NCI-H510A treated with DMSO at 0.1 percent for 48 hours (cell line): ENCODE results near the gene TTYH3.

Experiments
- DNase-seq: peaks from one replicate; lab custom pipeline; 2025; lab: John Stamatoyannopoulos, UW

TTYH3 gene

DNA sequence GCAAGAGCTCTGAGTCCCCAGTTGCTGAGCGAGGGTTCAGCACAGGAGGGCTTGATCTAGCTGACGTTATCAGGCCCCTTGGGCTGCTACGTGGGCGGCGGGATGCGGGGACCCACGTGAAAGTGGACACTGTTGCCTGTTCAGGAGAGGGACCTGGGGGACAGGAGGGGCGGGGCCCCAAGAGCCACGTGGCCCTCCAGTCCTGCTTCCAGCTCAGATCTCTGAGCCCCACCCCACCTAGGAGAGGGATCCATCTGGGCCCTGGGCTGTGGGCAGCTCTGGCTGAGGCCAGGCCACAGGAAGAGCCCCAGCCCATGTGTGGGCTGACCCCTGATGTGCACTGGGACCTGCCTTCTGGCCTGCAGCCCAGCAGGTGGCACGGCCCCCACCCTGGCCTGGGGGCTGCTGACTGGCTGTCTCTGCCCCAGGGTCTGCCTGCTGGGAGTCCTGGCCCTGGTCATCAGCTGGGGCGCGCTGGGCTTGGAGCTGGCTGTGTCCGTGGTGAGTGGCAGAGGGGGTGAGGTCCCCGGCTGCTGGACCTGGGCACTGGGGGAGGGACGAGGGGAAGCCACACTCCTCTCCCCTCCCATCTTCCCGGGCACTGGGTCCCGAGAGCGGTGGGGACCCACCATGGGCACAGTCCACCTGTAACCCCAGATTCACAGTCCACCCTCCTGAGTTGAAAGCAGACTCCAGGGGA, 17.5 kb downstream of the TTYH3 start:
- no peak for DNase-seq

DNA sequence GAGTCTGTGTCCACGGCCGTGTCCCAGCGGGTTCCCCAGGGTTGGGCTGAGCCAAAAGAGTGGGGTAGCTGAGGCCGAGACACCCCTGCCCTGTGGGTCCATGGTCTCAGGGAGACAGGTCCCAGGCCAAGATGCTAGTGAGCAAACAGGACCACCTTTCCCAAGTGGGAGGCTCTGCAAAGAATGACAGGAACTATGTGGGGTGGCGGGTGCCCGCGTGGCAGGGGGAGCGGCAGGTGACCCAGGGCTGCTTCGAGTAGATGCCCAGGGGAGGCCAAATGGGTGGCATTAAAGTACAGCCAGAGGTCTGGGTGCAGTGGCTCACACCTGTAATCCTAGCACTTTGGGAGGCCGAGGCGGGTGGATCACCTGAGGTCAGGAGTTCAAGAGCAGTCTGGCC, 18.2 kb downstream of the TTYH3 start:
- DNase-seq: no peak

DNA sequence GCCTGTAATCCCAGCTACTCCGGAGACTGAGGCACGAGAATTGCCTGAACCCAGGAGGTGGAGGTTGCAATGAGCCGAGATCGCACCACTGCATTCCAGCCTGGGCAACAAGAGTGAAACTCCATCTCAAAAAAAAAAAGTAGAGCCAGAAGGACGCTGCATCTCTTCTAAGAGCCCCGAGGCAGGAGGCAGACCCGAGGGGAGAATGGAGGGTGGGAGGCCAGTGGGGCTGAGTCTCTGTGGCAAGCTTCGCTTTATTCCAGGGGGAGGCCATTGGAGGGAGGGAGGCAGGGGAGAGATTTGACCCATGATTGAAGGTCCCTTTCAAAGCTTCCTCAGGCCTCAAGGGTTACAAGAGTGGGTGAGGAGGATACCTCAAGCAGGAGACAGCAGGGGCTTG, 18.7 kb downstream of the TTYH3 start:
- DNase-seq: no peak

DNA sequence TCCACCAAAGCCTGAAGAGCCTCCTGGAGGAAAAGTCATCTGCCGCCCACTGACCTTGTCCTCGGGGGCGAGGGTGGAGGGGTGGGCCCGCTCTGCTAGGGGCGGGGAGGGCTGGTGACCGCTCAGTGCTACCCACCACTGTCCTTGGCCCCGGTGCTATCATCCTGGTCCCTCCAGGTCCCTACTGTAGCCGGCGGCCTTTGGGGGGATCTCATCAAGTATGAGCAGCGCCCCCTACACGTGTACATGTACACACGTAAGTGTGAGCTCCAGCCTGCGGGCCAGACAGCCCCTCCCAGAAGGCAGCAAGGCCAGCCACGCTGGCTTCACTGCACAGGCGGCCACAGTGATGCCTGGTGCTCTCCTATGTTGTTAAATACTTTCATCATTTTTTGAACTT, 19.6 kb downstream of the TTYH3 start:
- DNase-seq: no peak

DNA sequence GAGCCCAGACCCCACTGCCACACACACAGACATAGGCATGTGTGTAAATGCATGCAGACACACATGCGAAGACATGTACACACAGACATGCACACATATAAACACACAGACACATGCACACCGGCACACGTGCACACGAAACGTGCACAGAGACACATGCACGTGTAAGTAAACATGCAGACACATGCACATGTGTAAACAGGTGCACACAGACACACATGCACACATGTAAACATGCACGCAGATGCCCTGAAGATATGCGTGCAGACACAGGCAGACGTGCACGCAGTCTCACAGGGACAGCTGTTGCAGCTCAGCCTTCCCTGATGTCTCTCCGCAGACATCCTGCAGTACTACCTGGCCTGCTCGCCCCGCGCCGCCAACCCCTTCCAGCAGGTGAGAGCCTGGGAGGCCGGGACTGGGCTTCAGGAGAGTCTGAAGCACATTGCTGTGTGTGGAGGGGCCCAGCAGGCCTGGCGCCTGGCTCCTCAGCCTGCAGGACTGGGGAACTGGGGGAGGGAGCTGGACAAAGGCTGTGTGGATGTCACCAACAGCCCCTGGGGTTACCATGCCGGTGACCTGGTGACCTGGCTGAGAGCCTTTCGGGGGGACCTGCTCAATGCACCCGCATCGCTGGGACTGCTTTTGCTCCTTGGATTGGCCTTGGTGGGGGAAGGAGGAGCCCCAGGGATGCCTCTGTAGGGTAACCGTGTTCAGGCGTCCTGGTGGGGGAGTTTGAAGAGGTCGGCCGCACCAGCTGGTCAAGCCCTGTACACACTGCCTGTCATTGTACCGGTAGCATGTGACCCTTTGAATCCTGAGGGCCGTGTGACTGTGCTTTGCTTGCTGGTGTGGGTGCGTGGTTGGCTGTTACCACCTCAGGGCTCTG, 20.3 kb downstream of the TTYH3 start:
- DNase-seq: no peak

DNA sequence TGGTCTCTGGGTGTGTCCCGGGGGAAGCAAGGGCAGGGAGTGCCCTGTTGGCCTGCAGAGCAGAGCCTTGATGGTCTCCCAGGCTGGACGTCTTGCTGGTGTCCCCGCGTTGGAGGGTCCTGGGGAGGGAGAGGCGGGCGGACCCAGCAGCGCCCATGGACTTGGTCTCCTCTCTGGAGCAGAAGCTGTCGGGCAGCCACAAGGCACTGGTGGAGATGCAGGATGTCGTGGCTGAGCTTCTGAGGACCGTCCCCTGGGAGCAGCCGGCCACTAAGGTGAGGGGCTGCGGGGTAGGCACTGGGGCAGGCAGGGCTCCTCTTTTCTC, 20.9 kb downstream of the TTYH3 start:
- DNase-seq: no peak

DNA sequence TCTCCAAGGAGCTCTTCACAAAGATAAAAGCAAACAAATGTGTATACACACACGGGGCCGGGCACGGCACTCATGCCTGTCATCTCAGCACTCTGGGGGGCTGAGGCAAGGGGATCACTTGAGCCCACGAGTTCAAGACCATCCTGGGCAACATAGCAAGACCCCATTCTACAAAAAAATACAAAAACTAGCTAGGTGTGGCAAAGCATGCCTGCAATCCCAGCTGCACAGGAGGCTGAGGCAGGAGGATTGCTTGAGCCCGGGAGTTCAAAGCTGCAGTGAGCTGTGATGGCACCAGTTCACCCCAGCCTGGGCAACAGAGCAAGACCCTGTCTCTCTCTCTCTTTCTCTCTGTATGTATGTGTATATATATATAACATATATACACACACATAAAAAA, 22.3 kb downstream of the TTYH3 start:
- no peak for DNase-seq

DNA sequence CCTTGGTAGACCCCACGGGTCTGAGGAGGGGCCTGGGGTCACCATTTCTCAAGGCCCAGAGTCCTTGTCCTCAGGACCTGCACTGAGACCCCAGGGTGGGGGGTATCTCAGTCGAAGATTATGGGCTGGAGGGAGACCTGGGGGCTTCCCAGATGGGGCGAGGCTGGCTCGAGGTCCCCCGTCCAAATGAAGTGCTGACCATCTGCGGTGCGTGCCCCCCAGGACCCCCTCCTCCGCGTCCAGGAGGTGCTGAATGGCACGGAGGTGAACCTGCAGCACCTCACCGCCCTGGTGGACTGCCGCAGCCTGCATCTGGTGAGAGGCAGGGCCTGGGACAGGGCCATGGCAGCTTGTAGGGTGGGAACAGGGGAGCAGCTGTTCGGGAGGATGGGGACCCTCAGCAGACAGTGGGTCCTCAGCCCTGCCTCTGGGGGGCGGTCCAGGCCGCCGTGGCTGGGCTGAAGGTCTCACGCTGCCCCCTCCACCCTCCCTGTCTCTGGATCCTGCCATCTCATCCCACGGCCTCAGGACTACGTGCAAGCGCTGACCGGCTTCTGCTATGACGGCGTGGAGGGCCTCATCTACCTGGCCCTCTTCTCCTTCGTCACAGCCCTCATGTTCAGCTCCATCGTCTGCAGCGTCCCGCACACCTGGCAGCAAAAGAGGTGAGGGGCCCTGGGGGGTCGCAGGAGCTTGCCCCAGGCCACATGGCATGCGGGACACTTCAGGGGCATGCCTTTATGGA, 24.3 kb downstream of the TTYH3 start:
- no peak for DNase-seq

DNA sequence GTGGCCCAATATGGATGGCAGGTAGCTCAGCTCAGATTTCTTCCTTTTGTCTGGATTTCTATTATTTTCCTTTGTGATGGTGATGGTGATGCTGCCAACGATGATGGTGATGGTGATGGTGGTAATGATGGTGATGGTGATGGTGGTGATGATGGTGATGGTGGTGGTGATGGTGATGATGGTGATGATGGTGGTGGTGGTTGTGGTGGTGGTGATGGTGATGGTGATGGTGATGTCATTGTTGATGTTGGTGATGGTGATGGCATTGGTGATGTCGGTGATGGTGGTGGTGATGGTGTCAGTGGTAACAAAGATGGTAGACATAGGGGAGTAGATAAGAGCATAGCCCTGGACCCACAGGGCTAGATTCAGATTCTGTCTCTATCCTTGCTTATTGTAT, 25.4 kb downstream of the TTYH3 start:
- DNase-seq: no peak

DNA sequence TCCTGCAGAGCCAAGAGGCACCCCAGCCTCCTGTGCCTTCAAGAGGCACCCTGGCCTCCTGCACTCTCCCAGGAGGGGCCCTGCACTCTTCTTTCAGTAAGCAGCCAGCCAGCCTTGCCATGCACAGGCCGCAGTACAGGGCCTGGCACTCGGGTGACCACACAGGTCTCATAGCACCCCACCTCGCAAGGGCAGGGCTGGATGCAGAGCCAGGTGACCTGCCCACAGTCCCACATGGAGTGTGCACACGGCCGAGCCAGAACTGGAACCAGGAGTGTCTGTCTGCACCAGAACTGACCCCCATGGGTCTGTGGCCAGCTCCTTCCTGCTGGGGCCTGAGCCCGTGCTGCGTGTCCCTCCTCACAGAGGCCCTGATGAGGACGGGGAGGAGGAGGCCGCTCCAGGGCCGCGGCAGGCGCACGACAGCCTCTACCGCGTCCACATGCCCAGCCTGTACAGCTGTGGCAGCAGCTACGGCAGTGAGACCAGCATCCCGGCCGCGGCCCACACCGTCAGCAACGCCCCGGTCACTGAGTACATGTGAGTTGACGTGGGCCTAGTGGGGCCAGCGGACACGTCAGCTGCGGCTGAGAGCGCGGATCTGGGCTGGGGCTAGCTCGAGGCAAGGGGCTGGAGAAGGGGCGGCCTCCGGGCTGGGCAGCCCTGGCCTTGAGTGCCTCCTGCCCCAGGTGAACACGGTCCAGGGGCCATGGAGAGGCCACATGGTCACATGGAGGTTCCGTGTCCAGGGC, 26.3 kb downstream of the TTYH3 start:
- DNase-seq: no peak

DNA sequence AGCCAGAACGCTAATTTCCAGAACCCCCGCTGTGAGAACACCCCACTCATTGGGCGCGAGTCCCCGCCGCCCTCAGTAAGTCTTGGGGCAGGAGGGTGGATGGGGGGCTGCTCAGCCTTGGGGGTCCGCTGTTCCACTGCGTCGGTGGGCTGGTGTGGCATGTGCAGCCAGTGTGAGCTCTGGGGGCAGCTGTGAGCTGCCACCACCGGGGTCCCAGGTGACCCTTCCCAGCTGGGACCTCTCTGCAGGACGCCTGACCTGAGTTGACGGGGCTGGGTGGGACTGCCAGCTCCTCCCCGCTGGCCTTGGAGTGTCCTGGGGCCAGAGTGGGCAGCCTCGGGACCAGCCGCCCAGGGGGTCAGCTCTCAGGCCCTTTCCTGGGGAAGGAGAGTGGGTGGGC, 27.2 kb downstream of the TTYH3 start:
- no peak for DNase-seq

DNA sequence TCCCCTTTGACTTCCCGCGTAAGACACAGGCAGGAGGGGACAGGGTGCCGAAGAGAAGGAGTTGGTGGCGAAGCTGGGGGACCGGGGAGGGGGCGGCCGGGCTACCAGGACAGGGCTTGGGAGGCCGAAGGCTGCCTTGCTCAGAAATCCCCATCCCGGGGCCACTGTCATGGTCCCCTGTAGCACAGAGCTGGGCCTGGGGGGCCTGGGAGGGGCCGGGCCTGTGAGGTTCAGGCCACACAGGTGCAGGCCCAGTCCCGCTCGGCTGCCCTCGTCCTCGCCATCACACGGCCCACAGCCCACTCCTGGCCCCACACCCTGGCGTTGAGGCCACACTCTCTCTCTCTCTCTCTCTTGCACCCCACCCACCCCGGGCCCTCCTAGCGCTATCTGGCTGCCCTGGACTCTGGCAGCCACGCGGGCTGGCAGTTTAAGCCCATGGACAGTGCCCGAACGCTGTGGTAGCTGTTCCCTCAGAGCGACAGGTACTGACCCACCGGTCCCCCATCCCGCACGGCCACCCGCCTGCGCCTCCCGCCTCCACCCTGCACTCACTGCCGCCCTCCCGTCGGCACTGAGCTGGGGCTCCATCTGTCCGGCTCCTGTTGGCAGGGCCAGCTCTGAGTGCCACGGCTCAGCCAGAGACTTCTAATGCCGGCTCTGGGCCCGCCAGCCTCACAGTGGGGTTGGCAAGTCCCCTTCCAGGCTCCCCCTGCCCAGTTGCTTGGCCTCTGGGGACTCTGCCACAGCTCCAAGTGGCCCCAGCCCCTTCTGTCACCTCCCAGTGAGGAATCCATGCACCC, 28.0 kb downstream of the TTYH3 start:
- no peak for DNase-seq

DNA sequence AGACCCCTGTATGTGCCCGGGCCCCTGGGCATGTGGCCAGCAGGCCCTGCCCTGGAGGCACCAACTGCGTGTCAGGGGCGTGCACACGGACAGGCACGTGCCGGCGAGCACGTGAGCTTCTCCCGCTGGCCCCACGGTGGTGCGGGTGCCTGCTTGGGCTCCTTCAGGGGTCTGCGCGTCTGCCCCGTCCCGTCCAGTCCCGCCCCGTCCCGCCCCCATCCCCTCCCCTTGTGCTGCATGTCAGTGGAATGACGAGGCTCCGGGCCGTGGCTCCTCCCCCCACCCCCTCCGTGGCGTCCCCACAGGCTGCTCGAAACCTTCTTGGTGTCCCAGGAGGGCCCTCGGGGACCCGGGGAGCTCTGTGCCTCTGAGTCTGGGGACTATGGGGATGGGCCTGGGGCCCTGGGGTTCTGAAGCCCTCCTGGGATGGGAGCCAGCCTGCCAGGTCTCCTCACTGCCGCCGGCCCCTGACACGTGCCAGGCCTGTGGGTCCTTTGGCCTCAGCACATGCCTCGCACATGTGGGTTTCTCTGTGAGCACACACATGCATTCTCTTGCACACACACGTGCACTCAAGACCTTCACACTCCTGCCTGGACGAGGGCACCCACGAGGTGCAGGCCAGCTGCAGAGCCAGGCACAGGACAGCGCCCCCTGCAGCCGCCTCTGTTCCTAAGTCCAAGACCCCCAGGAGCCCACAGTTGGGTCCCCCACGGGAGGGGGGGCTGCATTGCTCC, 28.7 kb downstream of the TTYH3 start:
- DNase-seq: no peak

DNA sequence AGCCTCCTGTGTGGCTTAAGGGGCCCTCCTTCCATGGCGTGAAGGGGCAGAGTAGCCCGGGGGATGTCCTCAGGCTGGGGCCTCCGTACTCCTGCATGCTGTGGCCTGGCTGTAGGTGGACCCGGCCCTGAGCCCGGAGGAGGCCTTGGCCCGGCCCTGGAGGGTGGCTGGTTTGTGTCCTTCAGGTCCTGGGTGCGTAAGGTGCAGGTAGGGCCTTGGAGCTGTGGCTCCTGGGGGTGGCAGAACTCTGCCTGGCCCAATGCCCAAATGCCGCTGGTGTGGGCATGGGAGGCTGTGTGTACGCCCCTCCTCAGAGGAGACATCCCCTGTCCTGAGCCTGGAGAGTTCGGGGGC, 29.3 kb downstream of the TTYH3 start:
- no peak for DNase-seq

DNA sequence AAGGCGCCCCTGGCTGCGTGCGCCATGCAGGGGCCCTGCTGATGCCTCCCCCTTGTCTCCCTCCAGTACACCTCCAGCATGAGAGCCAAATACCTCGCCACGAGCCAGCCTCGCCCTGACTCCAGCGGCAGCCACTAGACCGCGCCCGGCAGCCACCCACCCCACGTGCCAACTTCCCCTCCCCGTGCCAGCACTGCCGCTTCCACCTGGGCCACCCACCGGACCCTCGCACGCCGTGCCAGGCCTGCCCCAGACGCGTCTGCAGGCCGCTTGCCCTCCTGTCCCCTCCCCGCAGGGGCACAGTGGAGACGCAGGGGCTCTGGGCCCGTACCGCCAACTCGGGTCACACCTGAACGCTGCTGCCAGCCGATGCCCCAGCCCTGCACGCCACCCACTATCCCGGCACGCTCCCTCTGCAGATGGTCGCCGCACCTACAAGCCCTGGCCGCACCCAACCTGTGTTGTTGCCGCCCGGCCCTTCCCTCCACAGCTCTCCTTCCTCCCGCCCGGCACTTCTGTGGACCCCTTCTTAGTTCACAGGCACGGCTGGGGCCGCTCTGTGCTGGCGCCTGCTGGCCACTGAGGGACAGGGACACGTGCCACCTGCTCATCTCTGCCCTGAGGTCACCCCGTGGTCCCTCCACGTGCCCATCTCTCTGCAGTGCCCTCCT, 30.0 kb downstream of the TTYH3 start:
- DNase-seq: no peak

DNA sequence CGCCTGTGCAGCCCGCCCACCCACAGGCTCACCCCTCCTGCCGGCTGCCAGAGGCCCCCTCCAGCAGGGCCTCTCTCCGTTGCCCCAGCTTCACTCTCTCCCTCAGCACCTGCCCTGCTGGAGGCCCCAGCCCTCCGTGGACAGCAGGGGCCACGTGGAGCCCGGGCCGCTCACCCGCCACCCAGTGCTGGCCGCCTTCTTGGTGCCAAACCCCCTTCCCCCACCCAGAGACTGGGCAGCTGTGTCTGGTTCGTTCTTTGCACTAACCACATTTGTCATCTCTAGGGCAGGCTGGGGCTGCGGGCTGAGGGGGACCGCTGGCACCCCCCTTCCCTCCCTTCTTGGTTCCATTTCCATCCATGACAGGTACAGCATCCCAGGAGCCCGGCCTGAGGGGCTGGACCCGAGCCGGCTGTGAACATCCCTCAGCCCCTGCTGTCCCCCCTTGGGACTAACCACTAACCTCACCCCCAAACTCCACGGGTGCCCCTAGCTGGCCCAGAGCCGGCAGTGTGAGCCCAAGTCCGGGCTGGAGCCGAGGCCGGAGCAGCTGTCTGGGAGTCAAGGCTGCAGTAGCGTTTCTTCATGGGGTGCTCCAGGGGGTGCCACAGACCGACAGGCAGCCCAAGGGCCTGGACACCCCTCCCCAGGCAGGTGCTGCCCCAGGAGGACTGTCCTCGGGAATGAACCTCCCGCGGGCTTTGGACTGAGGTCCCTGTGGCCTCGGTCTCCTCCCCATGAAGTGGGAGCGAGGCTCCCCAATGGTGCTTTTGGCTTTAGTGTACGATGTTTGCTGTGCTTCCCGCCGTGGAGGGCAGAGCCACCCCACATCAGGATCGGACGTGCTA, 30.7 kb downstream of the TTYH3 start:
- DNase-seq: no peak

DNA sequence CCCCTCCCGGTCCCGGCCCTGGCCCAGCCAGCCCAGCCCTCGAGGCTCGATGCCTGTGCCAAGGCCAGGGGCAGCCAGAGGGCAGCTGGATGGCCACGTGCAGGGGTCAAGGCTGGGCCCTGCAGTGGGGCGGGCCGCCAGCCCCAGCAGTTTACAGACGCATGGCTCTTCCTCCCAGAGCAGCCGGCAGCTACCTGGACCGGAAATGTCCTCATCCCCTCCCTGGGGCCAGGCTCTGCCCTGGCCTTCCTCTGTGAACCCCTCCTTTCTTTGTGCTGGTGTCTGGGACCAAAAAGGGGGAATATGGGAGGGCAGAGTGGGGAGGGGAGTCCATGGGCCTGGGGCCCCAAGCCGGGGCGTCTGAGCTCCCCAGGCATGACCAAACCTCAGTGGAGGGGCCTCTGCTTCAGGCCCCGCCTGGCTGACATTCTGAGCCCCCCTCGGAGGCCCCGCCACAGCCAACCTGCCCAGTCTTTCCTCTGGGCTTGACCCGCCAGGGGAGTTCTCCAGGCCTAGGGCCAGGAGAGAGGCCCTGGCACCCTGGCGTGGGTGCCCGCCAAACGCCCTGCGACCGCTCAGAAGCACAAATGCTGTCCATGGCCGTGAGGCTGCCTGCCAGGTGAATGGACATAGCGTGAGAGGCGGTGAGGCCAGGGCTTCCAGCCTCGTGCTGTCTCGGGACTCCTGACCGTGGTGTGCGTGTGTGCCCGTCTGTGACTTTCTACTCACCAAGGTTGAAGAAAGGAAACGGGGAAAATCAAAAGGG, 31.5 kb downstream of the TTYH3 start:
- DNase-seq: no peak

DNA sequence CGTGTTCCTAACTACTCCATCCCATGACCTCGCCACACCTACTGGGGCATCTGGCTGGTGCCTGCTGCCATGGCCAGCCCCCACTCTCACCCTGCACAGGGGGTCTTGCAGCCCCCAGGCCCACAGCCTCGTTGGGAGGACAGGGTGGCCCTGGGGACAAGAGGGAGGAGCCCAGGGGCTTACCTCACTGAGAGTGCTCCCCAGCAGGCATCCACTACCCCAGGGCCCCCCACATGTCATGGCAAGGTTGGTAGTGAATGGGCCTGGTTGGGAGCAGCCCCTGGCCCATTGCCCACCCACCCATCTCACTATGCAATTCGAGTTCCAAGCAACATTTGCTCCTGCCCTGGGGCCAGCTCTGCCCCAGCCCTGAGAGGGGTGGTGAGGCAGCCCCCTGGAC, 32.2 kb downstream of the TTYH3 start:
- DNase-seq: no peak

DNA sequence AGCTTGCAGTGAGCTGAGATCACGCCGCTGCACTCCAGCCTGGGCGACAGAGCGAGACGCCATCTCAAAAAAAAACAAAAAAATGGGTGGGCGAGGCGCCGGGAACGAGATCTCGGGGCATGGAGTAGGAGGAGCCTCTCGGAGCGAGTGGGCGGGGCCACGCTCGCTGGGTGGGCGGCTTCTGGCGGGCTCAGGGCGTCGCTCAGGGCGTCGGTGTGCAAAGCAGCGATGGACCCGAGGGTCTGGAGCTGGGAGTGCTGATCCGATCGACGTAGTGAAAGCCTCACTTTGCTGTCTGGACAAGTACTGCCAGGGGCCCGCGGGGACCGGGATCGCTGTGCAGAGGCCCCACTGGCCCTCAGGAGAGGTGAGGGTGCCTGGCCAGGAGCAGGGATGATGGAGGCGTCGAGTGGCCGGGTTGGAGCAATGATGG, 33.6 kb downstream of the TTYH3 start:
- DNase-seq: no peak
